SU-DHL-6 (cell line): ENCODE measurements around the gene MYO7B.

Source experiments
- H2AFZ ChIP-seq: fragments of 200-600 bp; sonication (generic); 2 replicates; pipeline ENCODE4 v1.6.1; 2014; ENCODE audit warnings: low read depth, mild to moderate bottlenecking, moderate library complexity, mixed read lengths, antibody characterized with exemption, low read length; ENCODE audit not compliant: severe bottlenecking
- H3F3A ChIP-seq: fragments of 200-600 bp; shearing (Covaris generic); 2 replicates; pipeline ENCODE4 v1.6.0; 2016; ENCODE audit warnings: antibody characterized with exemption, mild to moderate bottlenecking; ENCODE audit not compliant: insufficient read depth
- H3K27ac ChIP-seq: fragments of 200-600 bp; sonication (generic); 2 replicates; pipeline ENCODE4 v1.5.1; 2016; ENCODE audit warnings: low read depth, mild to moderate bottlenecking, low read length, moderate library complexity, mixed read lengths
- H3K27me3 ChIP-seq: fragments of 200-600 bp; sonication (generic), shearing (Covaris generic); 2 replicates; pipeline ENCODE4 v1.6.0; 2014; ENCODE audit warnings: mild to moderate bottlenecking, low read length
- H3K36me3 ChIP-seq: fragments of 200-600 bp; sonication (generic); 2 replicates; pipeline ENCODE4 v1.6.1; 2014; ENCODE audit warnings: mild to moderate bottlenecking, low read length, mixed read lengths
- H3K4me2 ChIP-seq: fragments of 300-600, 200-600 bp; shearing (Covaris generic), sonication (generic); 2 replicates; pipeline ENCODE4 v1.6.0; 2014; ENCODE audit warnings: low read length, low read depth, mild to moderate bottlenecking; ENCODE audit not compliant: poor library complexity, severe bottlenecking
- H3K4me3 ChIP-seq: fragments of 200-600 bp; sonication (generic); 2 replicates; pipeline ENCODE4 v1.5.1; 2014; ENCODE audit warnings: antibody characterized with exemption, low read length, mild to moderate bottlenecking, mixed read lengths; ENCODE audit not compliant: insufficient read depth, poor library complexity, severe bottlenecking
- H3K79me2 ChIP-seq: fragments of 200-600 bp; sonication (generic); 2 replicates; pipeline ENCODE4 v1.6.1; 2014; ENCODE audit warnings: mild to moderate bottlenecking, low read length, moderate library complexity; ENCODE audit not compliant: insufficient read depth
- H3K9ac ChIP-seq: fragments of 200-600 bp; sonication (generic); 2 replicates; pipeline ENCODE4 v1.7.0; 2014; ENCODE audit warnings: mild to moderate bottlenecking, low read length
- H3K9me2 ChIP-seq: fragments of 200-600 bp; sonication (generic); replicated peaks from 2 replicates; pipeline ENCODE4 v1.6.1; 2014; ENCODE audit warnings: low read length; ENCODE audit not compliant: insufficient read depth
- H3K9me3 ChIP-seq: fragments of 200-600 bp; sonication (generic); 2 replicates; pipeline ENCODE4 v1.6.1; 2014; ENCODE audit warnings: low read length, mixed read lengths; ENCODE audit not compliant: insufficient read depth
- H4K20me1 ChIP-seq: fragments of 200-600 bp; sonication (generic); 2 replicates; pipeline ENCODE4 v1.6.1; 2014; ENCODE audit warnings: low read depth, mild to moderate bottlenecking, antibody characterized with exemption, low read length, moderate library complexity, mixed read lengths
- EZH2phosphoT487 ChIP-seq: fragments of 200-600 bp; sonication (generic), shearing (Covaris generic); conservative IDR thresholded peaks from 2 replicates; pipeline ENCODE4 v1.6.1; 2018; ENCODE audit warnings: mild to moderate bottlenecking, antibody characterized with exemption, low read length, moderate library complexity, mixed read lengths
- TF ChIP-seq, protein P1 (sequence below): fragments of 200-600 bp; sonication (generic); IDR thresholded peaks from one replicate; pipeline ENCODE4 v1.5.1; 2017; ENCODE audit warnings: antibody characterized with exemption, mild to moderate bottlenecking, low read length, moderate library complexity; ENCODE audit not compliant: insufficient read depth, poor library complexity, severe bottlenecking

Gene MYO7B

DNA sequence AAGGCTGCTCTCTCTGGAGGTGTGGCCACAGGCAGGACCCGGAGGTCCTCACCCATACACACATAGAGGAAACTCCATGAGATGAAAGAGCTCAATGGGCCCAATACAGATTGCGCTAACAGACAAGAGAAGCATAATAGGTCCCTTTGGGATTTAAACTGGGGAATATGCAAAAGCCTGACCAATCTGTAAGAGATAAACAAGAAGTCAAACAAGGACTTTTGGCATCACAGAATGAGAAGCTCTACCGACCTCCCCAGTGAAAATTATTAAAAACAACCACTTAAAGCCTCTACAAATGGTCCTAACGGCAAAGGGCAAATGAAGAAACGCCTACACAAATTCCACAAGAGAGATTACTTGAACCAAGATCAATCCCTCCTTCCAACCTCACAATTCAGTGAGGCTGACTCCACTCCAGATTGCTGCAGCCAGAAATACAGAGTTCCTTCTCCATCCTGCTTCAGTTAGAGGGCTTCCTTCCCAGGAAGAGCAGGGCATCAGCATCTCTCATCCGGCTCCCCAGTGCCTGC, 20.0 kb upstream of the MYO7B start:
- no peak overlapping the region for H3K4me3 ChIP-seq
- no peak for TF ChIP-seq EZH2phosphoT487
- TF ChIP-seq, protein P1, sequence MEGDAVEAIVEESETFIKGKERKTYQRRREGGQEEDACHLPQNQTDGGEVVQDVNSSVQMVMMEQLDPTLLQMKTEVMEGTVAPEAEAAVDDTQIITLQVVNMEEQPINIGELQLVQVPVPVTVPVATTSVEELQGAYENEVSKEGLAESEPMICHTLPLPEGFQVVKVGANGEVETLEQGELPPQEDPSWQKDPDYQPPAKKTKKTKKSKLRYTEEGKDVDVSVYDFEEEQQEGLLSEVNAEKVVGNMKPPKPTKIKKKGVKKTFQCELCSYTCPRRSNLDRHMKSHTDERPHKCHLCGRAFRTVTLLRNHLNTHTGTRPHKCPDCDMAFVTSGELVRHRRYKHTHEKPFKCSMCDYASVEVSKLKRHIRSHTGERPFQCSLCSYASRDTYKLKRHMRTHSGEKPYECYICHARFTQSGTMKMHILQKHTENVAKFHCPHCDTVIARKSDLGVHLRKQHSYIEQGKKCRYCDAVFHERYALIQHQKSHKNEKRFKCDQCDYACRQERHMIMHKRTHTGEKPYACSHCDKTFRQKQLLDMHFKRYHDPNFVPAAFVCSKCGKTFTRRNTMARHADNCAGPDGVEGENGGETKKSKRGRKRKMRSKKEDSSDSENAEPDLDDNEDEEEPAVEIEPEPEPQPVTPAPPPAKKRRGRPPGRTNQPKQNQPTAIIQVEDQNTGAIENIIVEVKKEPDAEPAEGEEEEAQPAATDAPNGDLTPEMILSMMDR, result no peak
- no peak overlapping the region for H3K27ac ChIP-seq
- no peaks in the 10 kb centered on the region for H3K9me2 ChIP-seq
- peaks cover 7% of the 10 kb centered on the region for H4K20me1 ChIP-seq
- H3K79me2 ChIP-seq, result peaks cover 99% of the 10 kb centered on the region
- H3F3A ChIP-seq, result no peaks in the 10 kb centered on the region
- H3K9me3 ChIP-seq, result no peaks in the 10 kb centered on the region
- no peak overlapping the region for H2AFZ ChIP-seq
- no peaks in the 10 kb centered on the region for H3K27me3 ChIP-seq
- no peaks in the 10 kb centered on the region; the same call in 1 of the 2 replicates for H3K36me3 ChIP-seq
- no peak overlapping the region for H3K4me2 ChIP-seq
- no peak overlapping the region for H3K9ac ChIP-seq

- TF ChIP-seq EZH2phosphoT487, result no peak
- TF ChIP-seq, protein P1, result no peak
- Histone ChIP-seq H3K9me3 (no peaks in the 10 kb centered on the region), H3F3A (no peaks in the 10 kb centered on the region), H4K20me1 (peaks cover 6% of the 10 kb centered on the region), H2AFZ (no peak overlapping the region), H3K9ac (no peak overlapping the region), H3K27me3 (no peaks in the 10 kb centered on the region), H3K36me3 (no peaks in the 10 kb centered on the region; the same call in 1 of the 2 replicates), H3K4me2 (no peak overlapping the region), H3K4me3 (no peak overlapping the region), H3K79me2 (peaks cover 97% of the 10 kb centered on the region), H3K9me2 (no peaks in the 10 kb centered on the region), H3K27ac (no peak overlapping the region)
These were observed 19.3 kb upstream of the MYO7B start for GRCh38 chr2:127516041-127516762.

GRCh38 chr2:127517465-127517864, 18.0 kb upstream of the MYO7B start:
- H2AFZ ChIP-seq, result no peak overlapping the region
- no peak for TF ChIP-seq EZH2phosphoT487
- TF ChIP-seq, protein P1, result no peak
- H3K9ac ChIP-seq, result no peak overlapping the region
- peaks cover 1% of the 10 kb centered on the region; the same call in 1 of the 2 replicates for H3K36me3 ChIP-seq
- H3K27me3 ChIP-seq, result no peaks in the 10 kb centered on the region
- H4K20me1 ChIP-seq, result peaks cover 6% of the 10 kb centered on the region
- H3K4me3 ChIP-seq, result no peak overlapping the region
- peaks cover 97% of the 10 kb centered on the region for H3K79me2 ChIP-seq
- no peaks in the 10 kb centered on the region for H3K9me3 ChIP-seq
- no peaks in the 10 kb centered on the region for H3K9me2 ChIP-seq
- no peaks in the 10 kb centered on the region for H3F3A ChIP-seq
- no peak overlapping the region for H3K27ac ChIP-seq
- no peak overlapping the region for H3K4me2 ChIP-seq
